A673 (cell line): ENCODE measurements around the gene DISP3.

Experiments
- EZH2 ChIP-seq: fragments of 200-600 bp; sonication (generic); IDR thresholded peaks from 2 replicates; pipeline ENCODE4 v1.6.1; 2017; ENCODE audit warnings: borderline replicate concordance, low read depth, mild to moderate bottlenecking, mixed read lengths, antibody characterized with exemption, low read length; ENCODE audit not compliant: poor library complexity, severe bottlenecking
- TF ChIP-seq, protein P1 (sequence below): fragments of 300-800, 200-600 bp; sonication (generic); conservative IDR thresholded peaks from 2 replicates; pipeline ENCODE4 v1.5.1; 2017; ENCODE audit warnings: low read depth, mild to moderate bottlenecking, antibody characterized with exemption, low read length, moderate library complexity, mixed read lengths

DNA sequence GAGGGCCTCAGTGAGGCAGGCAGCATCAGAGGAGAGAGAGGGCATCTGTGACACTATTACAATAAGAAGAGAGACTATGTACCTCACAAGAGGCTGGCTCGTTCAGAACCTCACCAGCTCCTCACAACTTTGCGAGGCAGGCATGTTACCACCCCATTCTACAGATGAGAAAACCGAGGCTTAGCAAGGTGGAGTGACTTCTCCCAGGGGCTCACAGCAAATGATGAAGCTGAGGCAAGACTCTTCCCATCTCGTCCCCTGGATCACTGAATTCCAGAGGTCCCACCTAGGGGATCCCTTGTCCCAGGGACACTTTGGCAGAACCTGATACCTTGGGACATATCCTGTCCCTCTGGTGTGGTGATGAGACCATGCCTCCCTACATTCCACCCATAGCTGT, 64.4 kb downstream of the DISP3 start:
- TF ChIP-seq, protein P1, sequence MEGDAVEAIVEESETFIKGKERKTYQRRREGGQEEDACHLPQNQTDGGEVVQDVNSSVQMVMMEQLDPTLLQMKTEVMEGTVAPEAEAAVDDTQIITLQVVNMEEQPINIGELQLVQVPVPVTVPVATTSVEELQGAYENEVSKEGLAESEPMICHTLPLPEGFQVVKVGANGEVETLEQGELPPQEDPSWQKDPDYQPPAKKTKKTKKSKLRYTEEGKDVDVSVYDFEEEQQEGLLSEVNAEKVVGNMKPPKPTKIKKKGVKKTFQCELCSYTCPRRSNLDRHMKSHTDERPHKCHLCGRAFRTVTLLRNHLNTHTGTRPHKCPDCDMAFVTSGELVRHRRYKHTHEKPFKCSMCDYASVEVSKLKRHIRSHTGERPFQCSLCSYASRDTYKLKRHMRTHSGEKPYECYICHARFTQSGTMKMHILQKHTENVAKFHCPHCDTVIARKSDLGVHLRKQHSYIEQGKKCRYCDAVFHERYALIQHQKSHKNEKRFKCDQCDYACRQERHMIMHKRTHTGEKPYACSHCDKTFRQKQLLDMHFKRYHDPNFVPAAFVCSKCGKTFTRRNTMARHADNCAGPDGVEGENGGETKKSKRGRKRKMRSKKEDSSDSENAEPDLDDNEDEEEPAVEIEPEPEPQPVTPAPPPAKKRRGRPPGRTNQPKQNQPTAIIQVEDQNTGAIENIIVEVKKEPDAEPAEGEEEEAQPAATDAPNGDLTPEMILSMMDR = no peak
- TF ChIP-seq EZH2 = no peak
